Skeletal muscle satellite cell (primary cell): Measurements from ENCODE around the gene INSL3.

Experiments used
- H3K27me3 ChIP-seq: 2 replicates; pipeline ENCODE4 v1.7.0; 2013; ENCODE audit warnings: low read length; ENCODE audit not compliant: control insufficient read depth, insufficient read depth
- H3K36me3 ChIP-seq: 2 replicates; pipeline ENCODE4 v1.7.0; 2013; ENCODE audit warnings: mild to moderate bottlenecking, control low read depth, low read length; ENCODE audit not compliant: insufficient read depth
- H3K4me1 ChIP-seq: 2 replicates; pipeline ENCODE4 v1.7.0; 2013; ENCODE audit warnings: low read length; ENCODE audit not compliant: control insufficient read depth, insufficient read depth
- H3K4me2 ChIP-seq: 2 replicates; pipeline ENCODE4 v1.7.0; 2013; ENCODE audit warnings: mild to moderate bottlenecking, low read length
- H3K4me3 ChIP-seq: 2 replicates; pipeline ENCODE4 v1.7.0; 2013; ENCODE audit warnings: low read length
- H3K9ac ChIP-seq: 2 replicates; pipeline ENCODE4 v1.7.0; 2013; ENCODE audit warnings: mild to moderate bottlenecking, low read depth, low read length, moderate library complexity
- H3K9me3 ChIP-seq: replicated peaks from 2 replicates; pipeline ENCODE4 v1.7.0; 2013; ENCODE audit warnings: mild to moderate bottlenecking, control low read depth, low read length

The INSL3 gene

DNA sequence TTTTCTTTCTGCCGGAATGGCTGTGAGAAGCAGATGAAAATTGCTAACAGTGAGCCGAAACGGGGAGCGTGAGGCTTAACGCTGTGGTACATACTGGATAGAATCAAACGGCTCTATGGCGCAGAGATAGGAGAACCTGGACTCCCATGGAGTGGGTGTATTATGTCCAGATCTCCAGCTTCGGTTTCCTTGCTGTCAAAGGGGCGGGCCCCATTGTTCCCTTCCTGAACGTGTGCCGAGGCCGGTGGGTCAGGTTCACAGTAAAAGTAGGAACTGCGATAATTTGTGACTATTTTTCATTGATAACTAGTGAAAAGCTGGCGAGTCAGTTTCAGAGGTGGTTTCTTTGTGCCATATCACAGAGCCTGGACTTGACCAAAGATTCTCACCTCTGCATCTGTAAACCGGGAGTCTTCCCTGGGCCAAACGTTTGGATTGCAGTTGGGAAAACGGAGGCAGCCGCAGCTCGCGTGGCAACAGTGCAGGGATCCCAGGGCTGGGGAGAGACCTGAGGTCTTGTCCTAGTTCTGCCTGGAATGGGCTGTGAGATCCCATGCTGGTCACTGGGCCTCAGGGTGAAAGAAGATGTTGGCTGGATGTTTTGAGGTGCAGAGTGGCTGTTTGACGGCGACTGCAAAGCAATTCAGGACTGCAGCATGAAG is 39.1 kb upstream of the INSL3 start:
- H3K27me3 ChIP-seq: no peaks in the 10 kb centered on the region
- H3K4me3 ChIP-seq: peak overlapping the region; percentile 91

DNA sequence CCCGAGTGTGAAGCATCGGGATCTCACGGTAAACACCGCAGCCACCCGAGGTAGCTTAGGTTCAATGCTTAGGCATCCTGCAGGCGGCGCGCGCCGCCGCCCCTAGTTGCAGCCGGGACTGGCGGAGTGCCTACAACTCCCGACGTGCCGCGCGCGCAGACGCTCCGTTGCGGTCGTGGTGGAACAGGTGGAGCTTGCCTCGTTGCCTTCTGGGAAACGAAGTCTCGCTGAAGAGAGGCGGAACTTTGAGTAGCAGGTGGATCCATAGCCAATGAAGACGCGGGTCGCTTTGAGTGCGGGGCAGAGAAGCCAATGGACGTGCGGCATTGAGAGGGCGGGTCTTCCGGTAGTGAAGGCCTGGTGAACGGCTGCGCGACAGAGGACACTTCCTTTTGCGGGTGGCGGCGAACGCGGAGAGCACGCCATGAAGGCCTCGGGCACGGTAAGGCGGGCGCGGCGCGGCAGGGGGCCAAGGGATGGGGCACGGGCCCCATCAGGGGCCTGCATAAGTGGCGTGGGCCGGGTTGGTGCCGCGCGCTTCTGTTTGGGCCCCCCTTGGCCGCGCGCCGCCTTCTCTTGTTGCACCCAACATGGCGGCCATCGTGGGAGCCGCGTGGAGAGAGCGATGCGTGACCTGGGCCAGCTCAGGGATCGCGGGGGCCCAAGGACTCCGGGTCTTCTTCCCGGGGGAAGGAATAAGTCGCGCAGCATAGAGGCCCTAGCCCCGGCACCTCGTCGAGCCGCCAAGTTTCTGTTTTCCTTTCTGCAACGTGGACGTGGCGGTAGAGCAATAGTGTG is 38.4 kb upstream of the INSL3 start, which contains the start of gene RPL18A:
TSS of gene RPL18A (plus strand) at position 378 of the 798 bp plus-strand sequence. CDS start at position 425, 47 bp downstream.
- peaks cover 17% of the 10 kb centered on the region for H3K4me1 ChIP-seq

More for the DNA sequence above, 39.1 kb upstream of the INSL3 start:
- H3K9ac ChIP-seq: peak overlapping the region; percentile 97
- H3K4me2 ChIP-seq: peak overlapping the region; percentile 94
- H3K4me1 ChIP-seq: peaks cover 17% of the 10 kb centered on the region
- H3K36me3 ChIP-seq: peaks cover 54% of the 10 kb centered on the region
- no peaks in the 10 kb centered on the region for H3K9me3 ChIP-seq

GRCh38 chr19:17855280-17856152 is 34.2 kb upstream of the INSL3 start:
- Histone ChIP-seq H3K27me3 (no peaks in the 10 kb centered on the region), H3K9ac (no peak overlapping the region), H3K9me3 (no peaks in the 10 kb centered on the region), H3K4me3 (no peak overlapping the region), H3K4me2 (no peak overlapping the region), H3K36me3 (peaks cover 5% of the 10 kb centered on the region), H3K4me1 (peaks cover 8% of the 10 kb centered on the region)

More for the DNA sequence above, 38.4 kb upstream of the INSL3 start, which contains the start of gene RPL18A:
- H3K4me3 ChIP-seq: peak within 1 kb of the TSS; percentile 91
- peak within 1 kb of the TSS; percentile 94 for H3K4me2 ChIP-seq
- peaks cover 47% of the 10 kb centered on the region for H3K36me3 ChIP-seq
- H3K9ac ChIP-seq: peak within 1 kb of the TSS; percentile 97
- no peaks in the 10 kb centered on the region for H3K27me3 ChIP-seq
- H3K9me3 ChIP-seq: no peaks in the 10 kb centered on the region

DNA sequence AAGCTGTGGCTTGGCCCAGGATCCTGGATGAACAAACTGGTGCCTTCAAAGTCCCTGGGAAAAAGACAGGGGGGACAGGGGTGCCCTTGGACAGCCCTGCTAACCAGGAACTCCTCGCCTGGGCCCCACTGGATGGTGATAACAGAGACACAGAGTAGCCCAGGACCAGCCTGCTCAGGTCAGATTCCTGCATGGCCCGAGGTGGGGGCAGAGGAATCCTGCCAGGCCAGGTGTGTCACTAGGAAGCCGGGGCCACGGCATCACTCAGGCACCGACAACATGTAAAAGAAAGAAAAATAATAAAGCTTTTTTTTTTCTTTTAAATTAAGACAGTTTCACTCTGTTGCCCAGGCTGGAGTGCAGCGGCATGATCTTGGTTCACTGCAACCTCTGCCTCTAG is 32.7 kb upstream of the INSL3 start:
- Histone ChIP-seq H3K4me2 (no peak overlapping the region), H3K4me3 (no peak overlapping the region), H3K9me3 (no peaks in the 10 kb centered on the region), H3K36me3 (no peaks in the 10 kb centered on the region), H3K4me1 (peaks cover 10% of the 10 kb centered on the region), H3K27me3 (no peaks in the 10 kb centered on the region), H3K9ac (no peak overlapping the region)

DNA sequence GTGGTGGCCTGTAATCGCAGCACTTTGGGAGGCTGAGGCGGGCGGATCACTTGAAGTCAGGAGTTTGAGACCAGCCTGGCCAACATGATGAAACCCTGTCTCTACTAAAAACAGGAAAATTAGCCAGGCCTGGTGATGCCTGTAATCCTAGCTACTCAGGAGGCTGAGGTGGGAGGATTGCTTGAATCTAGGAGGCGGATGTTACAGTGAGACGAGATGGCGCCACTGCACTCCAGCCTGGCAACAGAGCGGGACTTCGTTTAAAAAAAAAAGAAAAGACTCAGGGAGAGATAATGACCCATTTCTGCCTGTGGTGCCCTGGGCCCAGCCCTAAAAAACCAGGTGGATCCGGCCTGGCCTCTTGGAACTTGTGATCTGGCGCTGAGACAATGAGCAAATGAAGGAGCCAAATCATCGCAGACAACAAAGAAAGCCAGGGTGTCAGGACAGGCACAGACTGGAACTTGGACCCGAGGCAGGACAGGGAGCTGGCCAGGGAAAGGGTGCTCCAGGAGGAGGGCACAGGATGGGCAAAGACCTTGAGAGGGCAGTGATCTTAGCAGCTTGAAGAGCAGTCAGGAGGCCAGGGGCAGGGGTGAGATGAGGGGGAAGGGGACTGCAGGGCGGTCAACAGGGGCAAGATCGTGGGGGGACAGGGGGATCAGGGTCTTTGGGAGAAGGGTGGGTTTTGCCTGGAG is 27.4 kb upstream of the INSL3 start:
- peaks cover 8% of the 10 kb centered on the region for H3K4me1 ChIP-seq
- H3K36me3 ChIP-seq: no peaks in the 10 kb centered on the region
- H3K27me3 ChIP-seq: peaks cover 11% of the 10 kb centered on the region
- no peak overlapping the region for H3K4me3 ChIP-seq
- H3K9ac ChIP-seq: no peak overlapping the region
- no peaks in the 10 kb centered on the region for H3K9me3 ChIP-seq
- no peak overlapping the region for H3K4me2 ChIP-seq

GRCh38 chr19:17847538-17848366 is 26.4 kb upstream of the INSL3 start, which contains the start of gene JAK3:
Gene JAK3 (minus strand): TSS chr19:17847982. CDS start chr19:17844417, 3,565 bp downstream.
- Histone ChIP-seq H3K4me1 (peaks cover 9% of the 10 kb centered on the region), H3K9ac (peak within 1 kb of the TSS; percentile 61), H3K36me3 (no peaks in the 10 kb centered on the region), H3K4me2 (peak within 1 kb of the TSS; percentile 63), H3K9me3 (no peaks in the 10 kb centered on the region), H3K4me3 (peak within 1 kb of the TSS; percentile 22), H3K27me3 (peaks cover 20% of the 10 kb centered on the region)

DNA sequence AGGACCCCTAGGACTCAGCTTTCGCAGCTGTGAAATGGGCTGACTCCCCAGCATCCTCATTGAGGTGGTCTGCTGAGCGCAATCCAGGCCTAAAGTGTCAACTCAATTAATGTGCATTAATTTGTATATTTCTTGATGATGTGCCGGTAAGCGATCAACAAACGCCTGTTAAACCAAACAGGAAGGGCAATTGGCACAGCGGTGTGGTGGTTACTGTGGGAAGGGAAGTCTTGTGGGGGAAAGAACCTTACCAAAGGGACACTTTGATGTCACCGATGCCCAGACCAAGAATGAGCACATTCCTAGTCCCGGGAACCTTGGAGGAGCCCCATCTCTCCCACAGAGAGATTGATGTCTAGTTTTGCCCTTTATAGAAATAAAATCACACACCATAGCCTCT is 24.8 kb upstream of the INSL3 start:
- Histone ChIP-seq H3K27me3 (peaks cover 26% of the 10 kb centered on the region), H3K9me3 (no peaks in the 10 kb centered on the region), H3K4me1 (peaks cover 20% of the 10 kb centered on the region), H3K4me2 (no peak overlapping the region), H3K4me3 (no peak overlapping the region), H3K9ac (no peak overlapping the region), H3K36me3 (no peaks in the 10 kb centered on the region)

DNA sequence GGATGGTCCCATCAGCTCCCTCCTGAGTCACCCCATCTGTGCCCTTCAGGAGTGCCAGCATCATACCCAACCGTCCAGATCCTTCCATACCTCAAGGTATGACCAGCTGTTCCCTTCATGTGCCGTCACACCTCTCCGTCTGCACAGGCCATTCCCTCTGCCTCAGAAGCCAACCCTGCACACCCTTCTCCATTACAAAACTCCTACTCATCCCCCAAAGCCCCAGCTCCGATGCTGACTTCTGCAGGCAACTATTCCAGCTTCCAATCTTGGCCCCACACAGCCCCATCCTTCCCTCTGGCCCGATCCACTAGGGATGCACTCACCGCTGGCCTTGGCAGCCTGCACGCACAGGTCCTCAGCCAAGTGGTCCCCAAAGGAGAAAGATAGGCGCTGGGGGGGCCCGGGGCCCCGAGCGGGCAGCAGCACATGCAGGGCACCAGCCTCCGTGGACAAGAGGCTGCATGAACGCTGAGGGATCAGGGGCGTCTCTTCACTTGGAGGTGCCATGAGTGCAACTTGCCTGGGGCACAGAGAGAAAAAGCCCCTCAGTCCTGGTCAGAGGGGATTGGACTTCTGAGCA is 22.7 kb upstream of the INSL3 start:
- H3K4me3 ChIP-seq: no peak overlapping the region

GRCh38 chr19:17843292-17843827 is 22.0 kb upstream of the INSL3 start:
- no peak overlapping the region for H3K4me3 ChIP-seq
- H3K9ac ChIP-seq: no peak overlapping the region
- no peak overlapping the region for H3K4me2 ChIP-seq
- H3K27me3 ChIP-seq: peaks cover 45% of the 10 kb centered on the region
- no peaks in the 10 kb centered on the region for H3K36me3 ChIP-seq
- peaks cover 13% of the 10 kb centered on the region for H3K4me1 ChIP-seq
- no peaks in the 10 kb centered on the region for H3K9me3 ChIP-seq

More for the DNA sequence above, 22.7 kb upstream of the INSL3 start:
- H3K9ac ChIP-seq: no peak overlapping the region
- H3K27me3 ChIP-seq: peaks cover 43% of the 10 kb centered on the region
- H3K4me1 ChIP-seq: peaks cover 13% of the 10 kb centered on the region
- no peak overlapping the region for H3K4me2 ChIP-seq
- no peaks in the 10 kb centered on the region for H3K9me3 ChIP-seq
- H3K36me3 ChIP-seq: no peaks in the 10 kb centered on the region
